ENCODE results near the gene UNC93A. TPM values are rescaled to one million over a fixed set of nuclear protein-coding genes. Genes with fewer than 3 reads are reported as not detected.

The UNC93A gene
- polyA plus RNA-seq, 1 experiment, result not detected

DNA sequence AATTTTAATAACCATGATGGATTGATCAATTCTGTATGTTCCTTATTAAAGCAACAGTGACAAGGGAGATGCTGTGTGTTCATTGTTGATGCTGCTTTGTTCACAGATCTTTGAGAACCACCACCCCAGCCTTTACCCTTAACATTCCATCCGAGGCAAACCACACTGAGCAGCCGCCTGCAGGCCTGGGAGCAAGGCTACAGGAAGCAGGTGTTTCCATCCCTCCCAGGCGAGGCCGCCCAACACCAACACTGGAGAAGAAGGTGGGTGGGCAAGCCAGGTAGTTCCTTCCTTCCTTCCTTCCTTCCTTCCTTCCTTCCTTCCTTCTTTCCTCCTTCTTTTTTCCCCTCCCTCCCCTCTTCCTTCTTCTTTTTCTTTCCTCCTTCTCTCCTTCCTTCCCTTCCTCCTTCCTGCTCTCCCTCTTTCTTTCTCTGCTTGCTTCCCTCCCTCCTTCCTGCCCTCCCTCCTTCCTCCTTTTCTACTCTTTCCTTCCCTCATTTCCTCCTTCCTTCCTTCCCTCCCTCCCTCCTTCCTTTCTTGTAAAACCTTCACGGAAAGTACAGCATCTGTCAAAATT is 47.5 kb downstream of the UNC93A start:
- Histone ChIP-seq H3K27ac (ENCODE audit: low read depth, low read length) (no peak overlapping the region), H3K4me3 (ENCODE audit: low read depth, low read length) (no peak overlapping the region), H3K27me3 (ENCODE audit: control insufficient read depth, insufficient read depth, low read length) (no peaks in the 10 kb centered on the region), H3K9me3 (ENCODE audit: control insufficient read depth, insufficient read depth, low read length) (peaks cover 50% of the 10 kb centered on the region)
- ChIA-PET CTCF (no interaction called here), POLR2A (no interaction called here)
- TF ChIP-seq, protein P1, sequence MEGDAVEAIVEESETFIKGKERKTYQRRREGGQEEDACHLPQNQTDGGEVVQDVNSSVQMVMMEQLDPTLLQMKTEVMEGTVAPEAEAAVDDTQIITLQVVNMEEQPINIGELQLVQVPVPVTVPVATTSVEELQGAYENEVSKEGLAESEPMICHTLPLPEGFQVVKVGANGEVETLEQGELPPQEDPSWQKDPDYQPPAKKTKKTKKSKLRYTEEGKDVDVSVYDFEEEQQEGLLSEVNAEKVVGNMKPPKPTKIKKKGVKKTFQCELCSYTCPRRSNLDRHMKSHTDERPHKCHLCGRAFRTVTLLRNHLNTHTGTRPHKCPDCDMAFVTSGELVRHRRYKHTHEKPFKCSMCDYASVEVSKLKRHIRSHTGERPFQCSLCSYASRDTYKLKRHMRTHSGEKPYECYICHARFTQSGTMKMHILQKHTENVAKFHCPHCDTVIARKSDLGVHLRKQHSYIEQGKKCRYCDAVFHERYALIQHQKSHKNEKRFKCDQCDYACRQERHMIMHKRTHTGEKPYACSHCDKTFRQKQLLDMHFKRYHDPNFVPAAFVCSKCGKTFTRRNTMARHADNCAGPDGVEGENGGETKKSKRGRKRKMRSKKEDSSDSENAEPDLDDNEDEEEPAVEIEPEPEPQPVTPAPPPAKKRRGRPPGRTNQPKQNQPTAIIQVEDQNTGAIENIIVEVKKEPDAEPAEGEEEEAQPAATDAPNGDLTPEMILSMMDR (IDR thresholded peaks at IDR 0.05; ENCODE audit: low read depth, low read length), result no peak
- no peak for DNase-seq (ENCODE audit: low read depth, low spot score)

DNA sequence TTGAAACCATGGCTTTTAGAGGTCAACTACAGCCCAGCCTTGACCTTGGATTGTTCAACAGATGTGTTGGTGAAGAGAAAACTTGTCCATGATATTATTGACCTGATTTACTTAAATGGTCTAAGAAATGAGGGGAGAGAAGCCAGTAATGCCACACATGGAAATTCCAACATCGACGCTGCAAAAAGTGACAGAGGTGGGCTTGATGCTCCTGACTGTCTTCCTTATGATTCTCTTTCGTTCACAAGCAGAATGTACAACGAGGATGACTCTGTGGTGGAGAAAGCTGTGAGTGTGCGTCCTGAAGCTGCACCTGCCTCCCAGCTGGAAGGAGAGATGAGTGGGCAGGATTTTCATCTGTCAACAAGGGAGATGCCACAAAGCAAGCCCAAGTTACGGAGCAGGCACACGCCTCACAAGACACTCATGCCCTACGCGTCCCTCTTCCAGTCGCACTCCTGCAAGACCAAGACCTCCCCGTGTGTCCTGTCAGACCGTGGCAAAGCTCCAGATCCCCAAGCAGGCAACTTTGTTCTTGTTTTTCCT is 50.0 kb downstream of the UNC93A start:
- Histone ChIP-seq H3K4me3 (ENCODE audit: low read depth, low read length) (no peak overlapping the region), H3K27ac (ENCODE audit: low read depth, low read length) (no peak overlapping the region), H3K27me3 (ENCODE audit: control insufficient read depth, insufficient read depth, low read length) (no peaks in the 10 kb centered on the region), H3K9me3 (ENCODE audit: control insufficient read depth, insufficient read depth, low read length) (peaks cover 47% of the 10 kb centered on the region)
- CTCF ChIA-PET, result no interaction called here
- TF ChIP-seq, protein P1 (IDR thresholded peaks at IDR 0.05; ENCODE audit: low read depth, low read length), result no peak
- POLR2A ChIA-PET, result no interaction called here
- no peak for DNase-seq (ENCODE audit: low read depth, low spot score)

DNA sequence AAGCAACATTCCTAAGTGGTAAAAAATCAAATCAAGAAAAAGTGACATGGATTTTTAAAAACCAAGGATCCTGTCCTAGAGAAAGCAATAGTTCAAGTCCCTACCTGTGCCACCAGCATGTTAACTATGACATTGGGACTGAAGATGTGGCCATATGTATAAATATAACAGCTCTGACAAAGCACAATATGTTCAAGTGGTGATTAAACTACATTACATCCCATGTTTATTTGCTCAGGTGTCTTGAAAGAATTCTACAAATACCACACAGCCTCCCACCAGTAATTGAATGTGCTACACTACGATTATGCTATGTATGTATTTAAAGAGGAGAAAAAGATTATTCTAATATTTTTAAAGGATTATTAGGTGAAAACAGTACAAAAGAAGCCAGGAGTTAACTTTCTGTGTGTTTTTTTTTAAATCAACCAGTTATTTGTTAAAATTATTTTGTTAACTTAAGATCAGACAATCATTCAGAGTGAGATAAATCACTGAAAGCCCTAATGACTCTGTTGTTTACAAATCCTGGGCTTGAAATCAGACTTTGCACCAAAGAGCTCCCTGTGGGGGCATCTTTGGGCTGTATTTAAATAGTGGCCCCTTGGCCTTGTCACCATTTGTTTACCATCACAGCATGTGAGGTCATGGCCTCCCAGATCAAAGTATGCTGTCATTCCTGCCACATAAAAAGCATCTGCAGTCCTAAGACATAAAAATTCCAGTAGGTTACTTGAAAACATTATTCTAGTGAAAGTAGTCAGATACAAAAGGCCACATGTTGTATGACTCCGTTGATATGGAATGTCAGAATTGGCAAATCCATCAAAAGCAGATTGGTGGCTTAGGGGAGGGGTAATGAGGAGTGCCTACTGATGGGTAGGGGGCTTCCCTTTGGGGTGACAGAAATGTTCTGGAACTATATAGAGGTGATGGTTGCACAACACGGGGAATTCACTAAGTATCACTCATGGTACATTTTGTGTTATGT is 50.8 kb downstream of the UNC93A start:
- H3K9me3 ChIP-seq (ENCODE audit: control insufficient read depth, insufficient read depth, low read length), result peaks cover 41% of the 10 kb centered on the region
- H3K4me3 ChIP-seq (ENCODE audit: low read depth, low read length), result no peak overlapping the region
- H3K27me3 ChIP-seq (ENCODE audit: control insufficient read depth, insufficient read depth, low read length), result no peaks in the 10 kb centered on the region
- no peak overlapping the region for H3K27ac ChIP-seq (ENCODE audit: low read depth, low read length)
- no peak for DNase-seq (ENCODE audit: low read depth, low spot score)
- TF ChIP-seq, protein P1 (IDR thresholded peaks at IDR 0.05; ENCODE audit: low read depth, low read length), result no peak
- ChIA-PET CTCF (no interaction called here), POLR2A (no interaction called here)

DNA sequence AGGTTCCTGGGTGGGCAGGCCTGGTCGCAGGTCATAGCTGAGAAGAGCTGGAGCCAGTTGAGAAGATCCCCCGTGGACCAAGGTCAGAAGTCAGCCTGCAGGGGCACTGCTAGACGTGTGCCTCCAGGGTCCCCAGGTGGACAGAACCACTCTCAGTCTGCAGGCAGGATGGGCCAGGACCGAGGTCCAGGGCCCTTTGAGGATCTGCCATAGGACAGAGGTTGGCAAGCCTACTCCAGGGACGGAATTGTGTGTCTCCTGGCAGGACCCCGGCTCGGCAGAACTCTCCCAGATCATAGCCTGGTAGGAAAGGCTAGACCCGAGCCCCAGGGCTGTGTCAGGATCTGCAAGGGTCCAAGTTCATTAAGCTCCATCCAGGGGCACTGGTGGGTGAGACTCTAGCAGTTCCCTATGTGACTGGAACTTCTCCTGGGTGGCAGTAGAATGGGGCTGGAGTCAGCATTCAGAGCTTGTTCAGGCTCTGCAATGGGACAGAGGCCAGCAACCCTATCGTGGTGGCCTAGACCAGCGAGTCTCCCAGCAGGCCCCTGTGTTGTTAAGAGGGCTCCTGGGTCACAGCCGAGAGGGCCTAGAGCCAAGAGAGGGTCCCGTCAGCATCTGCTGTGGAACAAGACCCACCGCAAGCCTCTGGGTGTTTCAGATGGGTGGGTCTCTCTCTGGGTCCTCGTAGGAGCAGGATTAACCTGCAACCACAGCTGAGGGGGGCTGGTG is 51.9 kb downstream of the UNC93A start:
- peaks cover 34% of the 10 kb centered on the region for H3K9me3 ChIP-seq (ENCODE audit: control insufficient read depth, insufficient read depth, low read length)
- POLR2A ChIA-PET, result no interaction called here
- TF ChIP-seq, protein P1 (IDR thresholded peaks at IDR 0.05; ENCODE audit: low read depth, low read length), result no peak
- CTCF ChIA-PET, result no interaction called here
- H3K27me3 ChIP-seq (ENCODE audit: control insufficient read depth, insufficient read depth, low read length), result no peaks in the 10 kb centered on the region
- DNase-seq (ENCODE audit: low read depth, low spot score), result no peak
- H3K27ac ChIP-seq (ENCODE audit: low read depth, low read length), result no peak overlapping the region
- H3K4me3 ChIP-seq (ENCODE audit: low read depth, low read length), result no peak overlapping the region

Measured in AG04450 (cell line).